Astrocyte of the cerebellum (primary cell): ENCODE results near the gene RNF157.
"Not testable (repeated sequence)": the region's sequence is repeated elsewhere in the genome, so short reads cannot be mapped to it uniquely, and the experiment has no call there.

Experiments
- DNase-seq: peaks from one replicate; pipeline ENCODE4 v3.0.0-alpha.2; 2011; ENCODE audit warnings: low read depth
- H3K4me3 ChIP-seq: 2 replicates; pipeline ENCODE4 v1.5.1; 2011; ENCODE audit warnings: mild to moderate bottlenecking, low read depth, low read length, moderate library complexity
- in situ Hi-C: cut with HindIII; loops from 2 replicates; pipeline ENCODE4 v1.10.0; 2017; ENCODE audit warnings: low sequenced_read_pairs
- TF ChIP-seq, protein P1 (sequence below): IDR thresholded peaks from 2 replicates; pipeline ENCODE4 v1.5.1; 2012; ENCODE audit warnings: low read length, low read depth, moderate library complexity, mild to moderate bottlenecking; ENCODE audit errors: missing control alignments

Gene RNF157

GRCh38 chr17:76223802-76224201, 16.5 kb downstream of the RNF157 start:
- DNase-seq, result no peak
- in situ Hi-C loops, result no loop called here
- H3K4me3 ChIP-seq, result no peak overlapping the region
- TF ChIP-seq, protein P1, sequence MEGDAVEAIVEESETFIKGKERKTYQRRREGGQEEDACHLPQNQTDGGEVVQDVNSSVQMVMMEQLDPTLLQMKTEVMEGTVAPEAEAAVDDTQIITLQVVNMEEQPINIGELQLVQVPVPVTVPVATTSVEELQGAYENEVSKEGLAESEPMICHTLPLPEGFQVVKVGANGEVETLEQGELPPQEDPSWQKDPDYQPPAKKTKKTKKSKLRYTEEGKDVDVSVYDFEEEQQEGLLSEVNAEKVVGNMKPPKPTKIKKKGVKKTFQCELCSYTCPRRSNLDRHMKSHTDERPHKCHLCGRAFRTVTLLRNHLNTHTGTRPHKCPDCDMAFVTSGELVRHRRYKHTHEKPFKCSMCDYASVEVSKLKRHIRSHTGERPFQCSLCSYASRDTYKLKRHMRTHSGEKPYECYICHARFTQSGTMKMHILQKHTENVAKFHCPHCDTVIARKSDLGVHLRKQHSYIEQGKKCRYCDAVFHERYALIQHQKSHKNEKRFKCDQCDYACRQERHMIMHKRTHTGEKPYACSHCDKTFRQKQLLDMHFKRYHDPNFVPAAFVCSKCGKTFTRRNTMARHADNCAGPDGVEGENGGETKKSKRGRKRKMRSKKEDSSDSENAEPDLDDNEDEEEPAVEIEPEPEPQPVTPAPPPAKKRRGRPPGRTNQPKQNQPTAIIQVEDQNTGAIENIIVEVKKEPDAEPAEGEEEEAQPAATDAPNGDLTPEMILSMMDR, result no peak

GRCh38 chr17:76219670-76220383, 20.5 kb downstream of the RNF157 start:
- TF ChIP-seq, protein P1, result no peak
- in situ Hi-C loops, result no loop called here
- no peak overlapping the region for H3K4me3 ChIP-seq
- no peak for DNase-seq

DNA sequence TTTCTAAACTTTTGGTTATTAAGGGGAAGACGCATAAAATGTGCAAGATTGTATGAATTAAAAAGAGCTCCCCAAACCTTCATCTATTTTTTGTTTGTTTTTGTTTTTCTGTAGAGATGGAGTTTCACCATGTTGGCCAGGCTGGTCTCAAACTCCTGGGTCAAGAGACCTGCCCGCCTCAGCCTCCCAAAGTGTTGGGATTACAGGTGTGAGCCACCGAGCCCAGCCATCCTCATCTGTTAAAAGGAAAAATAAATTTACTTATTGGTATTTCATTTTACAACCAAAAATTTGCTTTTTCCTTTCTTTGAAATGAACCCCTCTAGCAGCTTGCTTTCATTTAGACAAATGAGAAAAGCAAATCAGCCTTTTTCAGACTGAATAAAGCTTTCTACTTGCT, 23.2 kb downstream of the RNF157 start:
- H3K4me3 ChIP-seq, result no peak overlapping the region
- in situ Hi-C loops, result no loop called here
- no peak for DNase-seq
- TF ChIP-seq, protein P1, result no peak

DNA sequence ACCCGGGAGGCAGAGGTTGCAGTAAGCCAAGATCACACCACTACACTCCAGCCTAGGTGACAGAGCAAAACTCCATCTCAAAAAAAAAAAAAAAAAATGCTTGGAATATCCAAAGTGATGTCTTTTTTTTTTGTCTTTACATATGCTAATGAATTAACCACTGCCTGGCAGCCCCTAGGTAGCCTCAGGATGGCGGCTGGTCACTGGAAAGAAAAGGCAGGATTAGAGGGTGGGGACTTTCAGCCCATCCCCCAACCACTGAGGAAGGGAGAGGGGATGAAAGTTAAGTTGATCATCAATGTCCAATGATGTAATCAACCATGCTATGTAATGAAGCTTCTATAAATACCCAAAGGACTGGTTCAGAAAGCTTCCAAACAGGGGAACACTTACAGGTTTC, 26.8 kb downstream of the RNF157 start:
- in situ Hi-C loops, result no loop called here
- TF ChIP-seq, protein P1, result no peak
- H3K4me3 ChIP-seq, result no peak overlapping the region

GRCh38 chr17:76208120-76208519, 32.2 kb downstream of the RNF157 start:
- H3K4me3 ChIP-seq, result no peak overlapping the region
- in situ Hi-C loops, result no loop called here
- TF ChIP-seq, protein P1, result no peak
- no peak for DNase-seq

More for the DNA sequence above, 26.8 kb downstream of the RNF157 start:
- DNase-seq, result no peak

DNA sequence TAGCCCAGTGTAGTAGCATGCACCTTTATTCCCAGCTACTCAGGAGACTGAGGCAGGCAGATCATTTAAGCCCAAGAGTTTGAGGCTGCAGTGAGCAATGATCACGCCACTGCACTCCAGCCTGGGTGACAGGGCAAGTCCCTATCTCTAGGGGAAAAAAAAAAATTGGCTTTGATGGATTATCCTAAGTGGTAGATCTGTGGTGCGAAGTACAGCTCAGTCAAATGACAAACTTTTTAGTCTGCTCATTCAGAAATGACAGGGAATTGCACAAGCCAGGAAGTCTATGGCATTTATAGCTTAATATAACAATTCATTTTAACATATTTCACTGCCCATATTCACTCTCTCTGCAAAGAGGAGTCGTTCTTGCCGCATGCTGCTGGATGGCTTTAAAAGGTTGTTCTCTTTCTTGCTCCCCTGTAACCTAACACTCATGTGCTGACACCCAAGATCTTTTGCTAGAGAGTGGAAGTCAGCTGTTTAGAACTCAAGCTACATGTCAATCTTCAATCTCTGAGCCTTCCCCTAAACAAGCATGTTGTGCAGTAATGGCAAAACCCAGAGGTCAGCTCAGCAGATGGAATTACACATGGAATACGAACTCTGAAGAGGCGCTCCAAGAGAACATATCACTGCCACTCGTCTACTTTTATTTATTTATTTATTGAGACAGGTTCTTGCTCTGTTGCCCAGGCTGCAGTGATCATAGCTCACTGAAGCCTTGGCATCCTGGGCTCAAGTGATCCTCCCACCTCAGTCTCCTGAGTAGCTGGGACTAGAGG, 32.8 kb downstream of the RNF157 start:
- TF ChIP-seq, protein P1, result no peak
- in situ Hi-C loops, result no loop called here
- H3K4me3 ChIP-seq, result no peak overlapping the region
- DNase-seq, result no peak

DNA sequence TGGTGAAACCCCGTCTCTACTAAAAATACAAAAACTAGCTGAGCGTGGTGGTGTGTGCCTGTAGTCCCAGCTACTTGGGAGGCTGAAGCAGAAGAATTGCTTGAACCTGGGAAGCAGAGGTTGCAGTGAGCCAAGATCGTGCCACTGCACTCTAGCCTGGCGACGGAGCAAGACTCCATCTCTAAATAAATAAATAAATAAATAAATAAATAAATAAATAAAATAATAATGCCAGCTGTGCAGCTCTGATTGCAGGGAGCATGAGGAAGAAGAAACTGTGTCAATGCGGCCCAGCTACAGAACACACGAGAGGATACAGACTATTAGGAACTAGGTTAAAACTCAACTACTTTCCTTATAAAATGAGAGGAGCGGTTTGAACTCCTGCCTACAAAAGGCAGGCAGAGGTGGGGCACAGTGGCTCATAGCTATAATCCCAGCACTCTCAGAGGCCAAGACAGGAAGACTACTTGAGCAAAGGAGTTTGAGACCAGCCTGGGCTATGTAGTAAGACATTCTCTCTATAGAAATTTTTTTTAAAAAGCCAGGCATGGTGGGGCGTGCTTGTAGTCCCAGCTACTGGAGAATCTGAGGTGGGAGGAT, 34.6 kb downstream of the RNF157 start:
- in situ Hi-C loops, DNase-seq, H3K4me3 ChIP-seq: not testable (repeated sequence)
